Body of pancreas (tissue), 4 donors: ENCODE measurements around the gene TF. TPM values are rescaled to one million over a fixed set of nuclear protein-coding genes. Genes with fewer than 3 reads are reported as not detected.

ENCODE experiments used
- ATAC-seq: fragments of 150-250 bp; one replicate; pipeline ENCODE4 v1.9.1; 2016
- DNase-seq, 4 donors: peaks; one replicate each; pipeline ENCODE4 v3.0.0-alpha.2; 2019
- H3K27ac ChIP-seq, 4 donors: fragments of 200-600 bp; sonication (generic); 1 replicate in 3 of 4; 2 replicates in 1 of 4; pipeline versions ENCODE4 v1.5.1 to v1.6.1; 2016 to 2019; ENCODE audit warnings: mild to moderate bottlenecking in 1 of 4, mixed read lengths in 1 of 4, moderate library complexity in 1 of 4
- H3K27me3 ChIP-seq, 2 donors: fragments of 200-600 bp; sonication (generic); one replicate each; pipeline ENCODE4 v1.6.0; 2016; ENCODE audit warnings: mild to moderate bottlenecking in 1 of 2
- H3K36me3 ChIP-seq, 2 donors: fragments of 200-600 bp; sonication (generic); replicated peaks in 1 of 2; 2 replicates each; pipeline ENCODE4 v1.5.1; 2016; ENCODE audit warnings: low read depth in 2 of 2; ENCODE audit not compliant: insufficient read depth in 1 of 2
- H3K4me1 ChIP-seq: fragments of 200-600 bp; sonication (generic); one replicate; pipeline ENCODE4 v1.6.0; 2016
- H3K4me3 ChIP-seq, 2 donors: fragments of 200-600 bp; sonication (generic); 1 replicate in 1 of 2; 2 replicates in 1 of 2; pipeline ENCODE4 v1.5.1; 2016 to 2019
- H3K9me3 ChIP-seq, 3 donors: fragments of 200-600 bp; sonication (generic); 1 replicate in 2 of 3; 2 replicates in 1 of 3; pipeline ENCODE4 v1.5.1; 2016
- POLR2A ChIP-seq, 3 donors: fragments of 450-650 bp; IDR thresholded peaks; one replicate each; pipeline ENCODE4 v1.6.1; 2016; ENCODE audit warnings: antibody characterized with exemption in 3 of 3, mild to moderate bottlenecking in 2 of 3
- WGBS, 2 donors: methylation state at CpG; one replicate each; pipeline ENCODE4 v1.1.5; 2017; 5-methylcytosine and 5-hydroxymethylcytosine counted together
- intact Hi-C: fragments of 100-400 bp; cut with DNase I; formaldehyde crosslinking; loops from one replicate; pipeline ENCODE4 v1.15.1; 2023
- total RNA-seq, 2 donors: library from RNA; depleted of rRNA; stranded (reverse); fragments of >200 nt; gene quantifications; one replicate each; pipeline ENCODE4 v1.1.0, GENCODE V29; 2016
- TF ChIP-seq, protein P1 (sequence below), 7 experiments: fragments of 450-650 bp in 4 of 7; fragments of 200-600 bp in 3 of 7; sonication (generic) in 3 of 7; IDR thresholded peaks; one replicate each; pipeline ENCODE4 v1.5.1; 2016 to 2019; ENCODE audit warnings: antibody characterized with exemption in 7 of 7

Gene TF
- total RNA-seq, 2 donors from 2014 or later = 0.26 to 7.9 TPM

DNA sequence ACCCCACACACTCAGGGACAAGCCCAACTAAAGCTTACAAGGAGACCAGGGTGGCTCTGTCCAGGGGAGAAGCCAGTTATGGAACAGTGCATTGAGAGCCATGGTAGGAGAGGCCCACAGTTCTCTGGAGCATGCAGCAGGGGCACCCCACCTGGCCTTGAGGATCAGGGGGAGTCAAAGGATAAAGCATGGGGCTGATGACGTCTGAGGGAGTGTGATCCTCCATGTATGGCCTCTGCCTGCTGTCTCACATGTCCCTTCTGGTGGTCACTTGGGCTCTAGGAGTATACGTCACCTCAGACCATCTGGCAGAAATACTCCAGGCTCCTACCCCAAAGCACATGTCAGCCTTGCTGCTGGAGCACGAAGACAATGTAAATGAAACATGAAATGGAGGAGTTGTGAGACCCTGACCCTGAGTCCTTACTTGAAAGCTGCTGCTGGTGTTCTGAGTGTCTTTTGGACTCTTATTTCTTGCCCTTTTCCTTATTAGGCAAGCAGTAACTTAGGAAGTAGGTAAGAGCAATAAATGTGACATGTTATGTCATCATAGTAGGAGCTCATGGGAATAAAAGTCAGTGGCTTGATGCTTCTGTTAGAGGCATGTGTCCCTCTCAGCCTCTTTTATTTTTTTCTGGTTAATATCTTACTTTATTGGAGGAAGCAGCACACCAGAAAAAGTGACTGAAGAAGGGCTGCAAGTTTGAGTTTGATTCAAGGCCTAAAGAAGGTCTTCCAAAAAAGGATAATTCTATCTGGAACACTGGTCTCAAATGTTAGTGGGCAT, 74.9 kb downstream of the TF start:
- H3K4me3 ChIP-seq = no peak overlapping the region
- 65 to 81% methylated on average over 3 of the region's 3 CpGs for WGBS, 2 donors
- intact Hi-C loops = no loop called here
- no peak for TF ChIP-seq POLR2A (IDR thresholded peaks at IDR 0.05)
- TF ChIP-seq, protein P1, sequence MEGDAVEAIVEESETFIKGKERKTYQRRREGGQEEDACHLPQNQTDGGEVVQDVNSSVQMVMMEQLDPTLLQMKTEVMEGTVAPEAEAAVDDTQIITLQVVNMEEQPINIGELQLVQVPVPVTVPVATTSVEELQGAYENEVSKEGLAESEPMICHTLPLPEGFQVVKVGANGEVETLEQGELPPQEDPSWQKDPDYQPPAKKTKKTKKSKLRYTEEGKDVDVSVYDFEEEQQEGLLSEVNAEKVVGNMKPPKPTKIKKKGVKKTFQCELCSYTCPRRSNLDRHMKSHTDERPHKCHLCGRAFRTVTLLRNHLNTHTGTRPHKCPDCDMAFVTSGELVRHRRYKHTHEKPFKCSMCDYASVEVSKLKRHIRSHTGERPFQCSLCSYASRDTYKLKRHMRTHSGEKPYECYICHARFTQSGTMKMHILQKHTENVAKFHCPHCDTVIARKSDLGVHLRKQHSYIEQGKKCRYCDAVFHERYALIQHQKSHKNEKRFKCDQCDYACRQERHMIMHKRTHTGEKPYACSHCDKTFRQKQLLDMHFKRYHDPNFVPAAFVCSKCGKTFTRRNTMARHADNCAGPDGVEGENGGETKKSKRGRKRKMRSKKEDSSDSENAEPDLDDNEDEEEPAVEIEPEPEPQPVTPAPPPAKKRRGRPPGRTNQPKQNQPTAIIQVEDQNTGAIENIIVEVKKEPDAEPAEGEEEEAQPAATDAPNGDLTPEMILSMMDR (IDR thresholded peaks at IDR 0.05) = no peak
- H3K36me3 ChIP-seq = peaks cover 0 to 18% of the 10 kb centered on the region in 2 donors
- DNase-seq = no peak
- peaks cover 19% of the 10 kb centered on the region for H3K4me1 ChIP-seq
- no peak for ATAC-seq
- H3K27me3 ChIP-seq = no peaks in the 10 kb centered on the region
- peak overlapping the region in 1 of 4 donors; percentile 55 for H3K27ac ChIP-seq
- H3K9me3 ChIP-seq = no peaks in the 10 kb centered on the region

DNA sequence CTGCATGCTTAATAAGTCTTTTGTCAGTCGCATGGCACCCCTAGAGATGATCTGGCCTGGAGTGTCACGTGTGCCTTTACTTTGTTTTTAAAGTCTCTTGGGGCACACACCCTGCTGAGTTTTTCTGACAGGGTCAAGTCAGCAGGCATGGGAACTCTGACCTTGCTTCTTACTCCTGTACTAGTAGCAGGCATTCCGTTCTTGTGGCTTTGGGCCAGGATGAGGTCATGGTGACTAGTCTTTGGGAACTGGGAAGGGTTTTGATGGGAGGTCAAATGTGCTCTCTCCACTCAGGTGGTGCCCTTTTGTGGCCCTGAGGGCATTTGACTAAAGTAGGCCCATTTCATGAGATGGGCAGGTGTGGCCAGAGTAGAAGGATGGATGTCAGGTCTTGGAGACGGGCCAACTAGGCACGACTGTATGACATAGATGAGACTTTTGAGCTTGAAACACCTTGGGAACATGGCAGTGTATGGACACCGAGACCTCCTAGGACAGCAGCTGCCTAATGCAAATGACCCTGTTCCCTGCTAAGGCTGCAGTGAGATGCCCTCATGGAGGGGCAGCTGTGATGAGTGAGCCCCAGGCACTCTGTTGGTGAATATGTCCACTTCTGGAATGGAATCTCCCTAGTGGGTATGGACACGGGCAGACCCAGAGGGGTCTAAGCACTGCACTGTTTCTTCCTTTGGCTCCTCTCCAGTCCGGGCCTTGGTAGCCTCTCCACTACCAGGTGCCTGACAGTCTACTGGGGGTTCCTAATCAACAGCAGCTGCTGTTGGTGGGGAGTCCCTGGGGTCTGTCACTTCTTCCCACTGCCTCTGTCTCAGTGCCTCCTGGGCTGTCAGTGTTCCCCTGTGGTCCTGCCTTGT, 75.8 kb downstream of the TF start:
- intact Hi-C loops = no loop called here
- peak; percentile 97 for ATAC-seq
- H3K4me1 ChIP-seq = peaks cover 15% of the 10 kb centered on the region
- H3K9me3 ChIP-seq = no peaks in the 10 kb centered on the region
- no peaks in the 10 kb centered on the region for H3K27me3 ChIP-seq
- peak; percentile 82 to 97 (median 95) for DNase-seq
- H3K36me3 ChIP-seq = peaks cover 0 to 18% of the 10 kb centered on the region in 2 donors
- H3K27ac ChIP-seq = peak overlapping the region in 1 of 4 donors; percentile 55
- TF ChIP-seq, protein P1 (IDR thresholded peaks at IDR 0.05) = peak in 4 of 7 experiments; percentile 49 to 76 (median 64)
- TF ChIP-seq POLR2A (IDR thresholded peaks at IDR 0.05) = no peak
- no peak overlapping the region for H3K4me3 ChIP-seq
- 59 to 71% methylated on average over 8 of the region's 8 CpGs for WGBS, 2 donors

DNA sequence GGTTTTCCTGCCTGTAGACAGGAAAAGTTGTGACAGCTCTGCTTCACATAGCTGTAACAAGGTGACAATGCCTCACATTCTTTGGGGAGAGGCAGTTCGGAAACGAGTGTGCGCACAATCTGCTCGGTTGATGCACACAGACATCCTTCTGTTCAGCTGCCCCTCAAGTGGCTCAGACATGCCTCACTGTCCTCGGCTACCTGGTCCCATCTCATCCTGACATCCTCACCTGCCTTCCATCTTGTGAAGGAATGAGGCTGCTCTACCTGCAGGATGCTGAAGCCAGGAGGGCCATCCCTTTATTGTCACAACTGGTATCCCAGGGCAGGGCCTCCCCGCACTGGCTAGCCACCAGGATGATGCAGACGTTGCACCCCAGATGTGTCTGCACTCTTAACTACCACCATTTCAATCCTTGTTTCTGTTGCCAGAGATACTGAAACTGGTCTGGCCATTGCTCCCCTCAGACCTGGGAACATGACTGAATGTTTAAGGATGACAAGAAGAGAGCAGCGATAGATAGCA, 78.8 kb downstream of the TF start:
- 69 to 92% methylated on average over 8 of the region's 8 CpGs for WGBS, 2 donors
- H3K36me3 ChIP-seq = peaks cover 0 to 8% of the 10 kb centered on the region in 2 donors
- intact Hi-C loops = no loop called here
- no peak for TF ChIP-seq POLR2A (IDR thresholded peaks at IDR 0.05)
- no peak for DNase-seq
- no peak overlapping the region for H3K4me3 ChIP-seq
- no peak overlapping the region for H3K27ac ChIP-seq
- no peaks in the 10 kb centered on the region for H3K27me3 ChIP-seq
- ATAC-seq = no peak
- H3K9me3 ChIP-seq = no peaks in the 10 kb centered on the region
- peaks cover 15% of the 10 kb centered on the region for H3K4me1 ChIP-seq

DNA sequence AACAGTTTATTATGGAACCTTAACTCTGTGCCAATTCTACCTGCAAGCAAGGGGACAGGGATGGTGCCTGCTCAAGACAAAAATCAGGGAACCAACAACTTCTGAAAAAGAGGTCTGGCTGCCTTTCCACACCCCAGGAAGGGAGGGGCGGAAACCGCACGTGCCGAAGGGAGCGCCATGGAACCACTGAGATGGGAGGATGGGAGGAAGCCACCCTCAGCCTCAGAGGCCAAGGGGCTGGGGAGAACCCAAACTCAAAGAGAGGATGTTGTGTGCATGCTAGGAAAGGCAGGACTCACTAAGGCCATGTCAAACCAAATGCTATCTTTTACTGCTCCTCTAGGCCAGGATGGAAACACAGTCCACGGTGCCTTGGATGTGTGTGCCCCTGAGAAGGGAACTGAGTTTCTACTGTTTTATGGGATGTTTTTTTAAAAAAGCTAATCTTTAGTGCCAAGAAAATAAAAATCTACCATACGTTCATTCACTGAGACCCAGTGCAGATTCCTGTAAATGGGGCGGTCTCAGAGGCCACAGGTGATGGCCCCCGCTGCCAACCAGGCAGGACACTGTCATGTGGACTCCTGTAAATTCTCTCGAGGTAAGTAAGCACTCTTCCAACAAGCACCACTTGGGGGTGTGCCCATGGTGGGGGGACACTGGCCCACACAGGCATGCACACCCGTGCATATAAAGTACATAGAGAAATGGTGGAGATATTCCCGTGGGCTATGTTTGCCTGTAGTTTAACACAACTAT, 80.0 kb downstream of the TF start:
- intact Hi-C loops = no loop called here
- DNase-seq (no peak), ATAC-seq (no peak)
- WGBS, 2 donors = 77 to 80% methylated on average over 12 of the region's 12 CpGs
- H3K27me3 ChIP-seq = no peaks in the 10 kb centered on the region
- TF ChIP-seq, protein P1 (IDR thresholded peaks at IDR 0.05) = no peak
- TF ChIP-seq POLR2A (IDR thresholded peaks at IDR 0.05) = no peak
- H3K36me3 ChIP-seq = no peaks in the 10 kb centered on the region
- no peak overlapping the region for H3K4me3 ChIP-seq
- no peaks in the 10 kb centered on the region for H3K9me3 ChIP-seq
- H3K27ac ChIP-seq = no peak overlapping the region
- H3K4me1 ChIP-seq = peaks cover 10% of the 10 kb centered on the region
